Measurements from ENCODE around the gene MPND. TPM values are rescaled to one million over a fixed set of nuclear protein-coding genes. Genes with fewer than 3 reads are reported as not detected.

MPND gene
- total RNA-seq, 1 donor from 2014 or later, result 6.6 TPM

GRCh38 chr19:4367781-4368127 lies 24.4 kb downstream of the MPND start:
- Histone ChIP-seq H3K36me3 (ENCODE audit: control insufficient read depth, insufficient read depth, low read length) (peaks cover 3% of the 10 kb centered on the region), H3K27me3 (ENCODE audit: control insufficient read depth, insufficient read depth, low read length) (no peaks in the 10 kb centered on the region), H3K4me3 (ENCODE audit: low read depth, low read length) (no peak overlapping the region)
- TF ChIP-seq CTCF (IDR thresholded peaks at IDR 0.05; ENCODE audit: insufficient read depth, low read length, poor library complexity, severe bottlenecking), result no peak
- no peak for DNase-seq (ENCODE audit: low read depth)

GRCh38 chr19:4368128-4368820 lies 24.9 kb downstream of the MPND start:
- DNase-seq (ENCODE audit: low read depth), result no peak
- no peak for TF ChIP-seq CTCF (IDR thresholded peaks at IDR 0.05; ENCODE audit: insufficient read depth, low read length, poor library complexity, severe bottlenecking)
- H3K4me3 ChIP-seq (ENCODE audit: low read depth, low read length), result no peak overlapping the region
- peaks cover 3% of the 10 kb centered on the region for H3K36me3 ChIP-seq (ENCODE audit: control insufficient read depth, insufficient read depth, low read length)
- no peaks in the 10 kb centered on the region for H3K27me3 ChIP-seq (ENCODE audit: control insufficient read depth, insufficient read depth, low read length)

GRCh38 chr19:4369109-4369887 lies 25.9 kb downstream of the MPND start:
- TF ChIP-seq CTCF (IDR thresholded peaks at IDR 0.05; ENCODE audit: insufficient read depth, low read length, poor library complexity, severe bottlenecking), result no peak
- Histone ChIP-seq H3K36me3 (ENCODE audit: control insufficient read depth, insufficient read depth, low read length) (peaks cover 3% of the 10 kb centered on the region), H3K4me3 (ENCODE audit: low read depth, low read length) (no peak overlapping the region), H3K27me3 (ENCODE audit: control insufficient read depth, insufficient read depth, low read length) (no peaks in the 10 kb centered on the region)
- DNase-seq (ENCODE audit: low read depth), result peak; percentile 51

GRCh38 chr19:4369888-4370260 lies 26.5 kb downstream of the MPND start:
- H3K4me3 ChIP-seq (ENCODE audit: low read depth, low read length), result no peak overlapping the region
- no peak for DNase-seq (ENCODE audit: low read depth)

GRCh38 chr19:4370418-4371041 lies 27.2 kb downstream of the MPND start:
- no peak for DNase-seq (ENCODE audit: low read depth)
- no peak for TF ChIP-seq CTCF (IDR thresholded peaks at IDR 0.05; ENCODE audit: insufficient read depth, low read length, poor library complexity, severe bottlenecking)
- H3K36me3 ChIP-seq (ENCODE audit: control insufficient read depth, insufficient read depth, low read length), result no peaks in the 10 kb centered on the region
- no peak overlapping the region for H3K4me3 ChIP-seq (ENCODE audit: low read depth, low read length)
- no peaks in the 10 kb centered on the region for H3K27me3 ChIP-seq (ENCODE audit: control insufficient read depth, insufficient read depth, low read length)

More at GRCh38 chr19:4369888-4370260, 26.5 kb downstream of the MPND start:
- peaks cover 3% of the 10 kb centered on the region for H3K36me3 ChIP-seq (ENCODE audit: control insufficient read depth, insufficient read depth, low read length)
- H3K27me3 ChIP-seq (ENCODE audit: control insufficient read depth, insufficient read depth, low read length), result no peaks in the 10 kb centered on the region
- peak; percentile 69 for TF ChIP-seq CTCF (IDR thresholded peaks at IDR 0.05; ENCODE audit: insufficient read depth, low read length, poor library complexity, severe bottlenecking)
